Measurements from ENCODE around the gene FNBP1.
"Not testable (repeated sequence)": the region's sequence is repeated elsewhere in the genome, so short reads cannot be mapped to it uniquely, and the experiment has no call there.

The FNBP1 gene

GRCh38 chr9:130024597-130024994 lies 18.4 kb downstream of the FNBP1 start:
- in situ Hi-C loops (cut with HindIII; ENCODE audit: low pct_ligation_motif_present, low pct_unique_long_range_greater_than_20kb, low sequenced_read_pairs) = no loop called here
- no peak for DNase-seq

- in situ Hi-C loops (cut with HindIII; ENCODE audit: low pct_ligation_motif_present, low pct_unique_long_range_greater_than_20kb, low sequenced_read_pairs) = no loop called here
- no peak for DNase-seq
Observed at GRCh38 chr9:130023994-130024596, 18.9 kb downstream of the FNBP1 start.

GRCh38 chr9:130023144-130023787 lies 19.7 kb downstream of the FNBP1 start:
- in situ Hi-C loops (cut with HindIII; ENCODE audit: low pct_ligation_motif_present, low pct_unique_long_range_greater_than_20kb, low sequenced_read_pairs) = no loop called here
- DNase-seq = no peak

GRCh38 chr9:130022566-130023143 lies 20.3 kb downstream of the FNBP1 start:
- in situ Hi-C loops (cut with HindIII; ENCODE audit: low pct_ligation_motif_present, low pct_unique_long_range_greater_than_20kb, low sequenced_read_pairs) = no loop called here
- DNase-seq = no peak

- in situ Hi-C loops (cut with HindIII; ENCODE audit: low pct_ligation_motif_present, low pct_unique_long_range_greater_than_20kb, low sequenced_read_pairs); DNase-seq: not testable (repeated sequence)
Observed at GRCh38 chr9:130021842-130022241, 21.1 kb downstream of the FNBP1 start.

GRCh38 chr9:130021123-130021522 lies 21.9 kb downstream of the FNBP1 start:
- in situ Hi-C loops (cut with HindIII; ENCODE audit: low pct_ligation_motif_present, low pct_unique_long_range_greater_than_20kb, low sequenced_read_pairs) = no loop called here
- no peak for DNase-seq

GRCh38 chr9:130020618-130021017 lies 22.4 kb downstream of the FNBP1 start:
- no peak for DNase-seq
- in situ Hi-C loops (cut with HindIII; ENCODE audit: low pct_ligation_motif_present, low pct_unique_long_range_greater_than_20kb, low sequenced_read_pairs) = no loop called here

GRCh38 chr9:130018265-130018664 lies 24.7 kb downstream of the FNBP1 start:
- in situ Hi-C loops (cut with HindIII; ENCODE audit: low pct_ligation_motif_present, low pct_unique_long_range_greater_than_20kb, low sequenced_read_pairs) = no loop called here
- DNase-seq = no peak

- in situ Hi-C loops (cut with HindIII; ENCODE audit: low pct_ligation_motif_present, low pct_unique_long_range_greater_than_20kb, low sequenced_read_pairs); DNase-seq: not testable (repeated sequence)
Observed at GRCh38 chr9:130017510-130017909, 25.5 kb downstream of the FNBP1 start.

- in situ Hi-C loops (cut with HindIII; ENCODE audit: low pct_ligation_motif_present, low pct_unique_long_range_greater_than_20kb, low sequenced_read_pairs) = no loop called here
- no peak for DNase-seq
Observed at GRCh38 chr9:130017076-130017475, 25.9 kb downstream of the FNBP1 start.

GRCh38 chr9:130015353-130016019 lies 27.5 kb downstream of the FNBP1 start:
- DNase-seq = no peak
- in situ Hi-C loops (cut with HindIII; ENCODE audit: low pct_ligation_motif_present, low pct_unique_long_range_greater_than_20kb, low sequenced_read_pairs) = no loop called here

- in situ Hi-C loops (cut with HindIII; ENCODE audit: low pct_ligation_motif_present, low pct_unique_long_range_greater_than_20kb, low sequenced_read_pairs) = no loop called here
- no peak for DNase-seq
Observed at GRCh38 chr9:130013326-130013725, 29.7 kb downstream of the FNBP1 start.

GRCh38 chr9:130010151-130010988 lies 32.6 kb downstream of the FNBP1 start:
- in situ Hi-C loops (cut with HindIII; ENCODE audit: low pct_ligation_motif_present, low pct_unique_long_range_greater_than_20kb, low sequenced_read_pairs) = no loop called here
- DNase-seq = no peak

GRCh38 chr9:130009546-130009945 lies 33.4 kb downstream of the FNBP1 start:
- in situ Hi-C loops (cut with HindIII; ENCODE audit: low pct_ligation_motif_present, low pct_unique_long_range_greater_than_20kb, low sequenced_read_pairs); DNase-seq: not testable (repeated sequence)

GRCh38 chr9:130008538-130008937 lies 34.5 kb downstream of the FNBP1 start:
- in situ Hi-C loops (cut with HindIII; ENCODE audit: low pct_ligation_motif_present, low pct_unique_long_range_greater_than_20kb, low sequenced_read_pairs) = no loop called here
- no peak for DNase-seq

- in situ Hi-C loops (cut with HindIII; ENCODE audit: low pct_ligation_motif_present, low pct_unique_long_range_greater_than_20kb, low sequenced_read_pairs); DNase-seq: not testable (repeated sequence)
Observed at GRCh38 chr9:130006952-130007351, 36.0 kb downstream of the FNBP1 start.

- no peak for DNase-seq
- in situ Hi-C loops (cut with HindIII; ENCODE audit: low pct_ligation_motif_present, low pct_unique_long_range_greater_than_20kb, low sequenced_read_pairs) = no loop called here
Observed at GRCh38 chr9:130003943-130004552, 38.9 kb downstream of the FNBP1 start.

GRCh38 chr9:130002320-130002719 lies 40.7 kb downstream of the FNBP1 start:
- no peak for DNase-seq
- in situ Hi-C loops (cut with HindIII; ENCODE audit: low pct_ligation_motif_present, low pct_unique_long_range_greater_than_20kb, low sequenced_read_pairs) = no loop called here
